Liver (tissue), 9 donors: ENCODE data around the gene MGAT5. TPM values are rescaled to one million over a fixed set of nuclear protein-coding genes. Genes with fewer than 3 reads are reported as not detected.

Source experiments
- DNase-seq: peaks from one replicate; pipeline ENCODE4 v3.0.0-alpha.2; 2017; ENCODE audit warnings: low spot score
- H3K27ac ChIP-seq, 2 donors: one replicate each; pipeline ENCODE4 v1.7.0; 2013; ENCODE audit warnings: inconsistent platforms in 2 of 2, low read length in 2 of 2, control low read depth in 1 of 2, low read depth in 1 of 2, mild to moderate bottlenecking in 1 of 2
- H3K27me3 ChIP-seq, 4 donors: one replicate each; pipeline versions ENCODE4 v1.6.1 to v1.7.0; 2013; ENCODE audit warnings: low read length in 3 of 4, inconsistent platforms in 1 of 4, mild to moderate bottlenecking in 1 of 4, moderate library complexity in 1 of 4; ENCODE audit not compliant: control insufficient read depth in 4 of 4, insufficient read depth in 4 of 4
- H3K36me3 ChIP-seq, 4 donors: one replicate each; pipeline versions ENCODE4 v1.6.1 to v1.7.0; 2013; ENCODE audit warnings: low read length in 3 of 4, mild to moderate bottlenecking in 3 of 4, low read depth in 1 of 4, moderate library complexity in 1 of 4; ENCODE audit not compliant: control insufficient read depth in 4 of 4, insufficient read depth in 3 of 4
- H3K4me1 ChIP-seq, 4 donors: one replicate each; pipeline versions ENCODE4 v1.6.1 to v1.7.0; 2013; ENCODE audit warnings: low read length in 3 of 4, mild to moderate bottlenecking in 3 of 4, moderate library complexity in 1 of 4; ENCODE audit not compliant: control insufficient read depth in 4 of 4, insufficient read depth in 4 of 4
- H3K4me3 ChIP-seq, 3 donors: one replicate each; pipeline versions ENCODE4 v1.6.1 to v1.7.0; 2013; ENCODE audit warnings: low read length in 3 of 3, control low read depth in 1 of 3, low read depth in 1 of 3, mild to moderate bottlenecking in 1 of 3
- H3K9ac ChIP-seq, 2 donors: one replicate each; pipeline ENCODE4 v1.7.0; 2013; ENCODE audit warnings: low read length in 2 of 2, mild to moderate bottlenecking in 2 of 2, moderate library complexity in 2 of 2, control low read depth in 1 of 2, low read depth in 1 of 2
- H3K9me3 ChIP-seq, 4 donors: one replicate each; pipeline versions ENCODE4 v1.6.1 to v1.7.0; 2013; ENCODE audit warnings: low read length in 3 of 4; ENCODE audit not compliant: control insufficient read depth in 4 of 4
- ATF3 ChIP-seq: IDR thresholded peaks from 2 replicates; pipeline ENCODE4 v1.6.1; 2016; ENCODE audit warnings: antibody characterized with exemption
- EGR1 ChIP-seq, 2 donors: IDR thresholded peaks; 2 replicates each; pipeline ENCODE4 v1.6.1; 2016 to 2018; ENCODE audit warnings: antibody characterized with exemption in 2 of 2, low read depth in 2 of 2
- FOXA1 ChIP-seq: IDR thresholded peaks from 2 replicates; pipeline ENCODE4 v1.6.1; 2016; ENCODE audit warnings: antibody characterized with exemption
- FOXA2 ChIP-seq: IDR thresholded peaks from 2 replicates; pipeline ENCODE4 v1.6.1; 2016; ENCODE audit warnings: antibody characterized with exemption
- GABPA ChIP-seq, 2 donors: IDR thresholded peaks in 1 of 2; conservative IDR thresholded peaks in 1 of 2; 2 replicates each; pipeline ENCODE4 v1.6.1; 2016; ENCODE audit warnings: antibody characterized with exemption in 2 of 2, mild to moderate bottlenecking in 1 of 2, moderate library complexity in 1 of 2
- HNF4A ChIP-seq, 2 donors: conservative IDR thresholded peaks; 2 replicates each; pipeline ENCODE4 v1.6.1; 2016; ENCODE audit warnings: antibody characterized with exemption in 2 of 2, mild to moderate bottlenecking in 2 of 2
- HNF4G ChIP-seq: IDR thresholded peaks from 2 replicates; pipeline ENCODE4 v1.6.1; 2016; ENCODE audit warnings: antibody characterized with exemption
- MAX ChIP-seq: IDR thresholded peaks from 2 replicates; pipeline ENCODE4 v1.6.1; 2016; ENCODE audit warnings: antibody characterized with exemption
- NR2F2 ChIP-seq: IDR thresholded peaks from 2 replicates; pipeline ENCODE4 v1.6.1; 2016; ENCODE audit warnings: antibody characterized with exemption
- RAD21 ChIP-seq, 2 donors: IDR thresholded peaks; 2 replicates each; pipeline ENCODE4 v1.6.1; 2016; ENCODE audit warnings: antibody characterized with exemption in 2 of 2, mild to moderate bottlenecking in 2 of 2
- REST ChIP-seq: IDR thresholded peaks from 2 replicates; pipeline ENCODE4 v1.6.1; 2016; ENCODE audit warnings: antibody characterized with exemption, mild to moderate bottlenecking
- RXRA ChIP-seq, 2 donors: IDR thresholded peaks; 2 replicates each; pipeline ENCODE4 v1.6.1; 2017 to 2018; ENCODE audit warnings: antibody characterized with exemption in 2 of 2, mild to moderate bottlenecking in 1 of 2
- SP1 ChIP-seq: IDR thresholded peaks from 2 replicates; pipeline ENCODE4 v1.6.1; 2018; ENCODE audit warnings: antibody characterized with exemption, mild to moderate bottlenecking
- TAF1 ChIP-seq: conservative IDR thresholded peaks from 2 replicates; pipeline ENCODE4 v1.6.1; 2016; ENCODE audit warnings: antibody characterized with exemption, mild to moderate bottlenecking
- YY1 ChIP-seq: IDR thresholded peaks from 2 replicates; pipeline ENCODE4 v1.6.1; 2016; ENCODE audit warnings: antibody characterized with exemption, mild to moderate bottlenecking
- WGBS: extraction: QIAGEN DNeasy Blood & Tissue Kit; methylation state at CpG from one replicate; pipeline ENCODE4 v1.1.7; 2013; 5-methylcytosine and 5-hydroxymethylcytosine counted together
- polyA plus RNA-seq, 2 donors: library from polyadenylated mRNA; stranded (reverse) in 1 of 2; unstranded in 1 of 2; fragments of 200-250 nt in 1 of 2; fragments of >200 nt in 1 of 2; fragmentation: Nextera tagmentation in 1 of 2; extraction: Ambion mirVana in 1 of 2; gene quantifications; one replicate each; pipeline versions ENCODE4 v1.2.1 to v1.2.3, GENCODE V29; 2013 to 2015
- total RNA-seq, 2 donors: library from RNA; depleted of rRNA; stranded (reverse); fragments of >200 nt; gene quantifications; one replicate each; pipeline ENCODE4 v1.2.3, GENCODE V29; 2014
- TF ChIP-seq, protein P1 (sequence below): IDR thresholded peaks from 2 replicates; pipeline ENCODE4 v1.6.1; 2016; ENCODE audit warnings: antibody characterized with exemption
- TF ChIP-seq, protein P2 (sequence below): fragments of 150-350 bp; IDR thresholded peaks from 2 replicates; pipeline ENCODE4 v1.5.1; 2017; ENCODE audit warnings: improper control_type of control experiment, low read depth, low read length; ENCODE audit not compliant: missing input control
- donor health status: healthy.
- donor health status: healthy.
- donor health status: healthy.
- donor health status: healthy.
- donor health status: healthy.

Gene MGAT5
- total and polyA plus RNA-seq, 4 donors = 1.8 to 12.7 (median 5.6) TPM

- WGBS = 97% methylated on average over 6 of the region's 6 CpGs
- no peak overlapping the region for H3K27ac ChIP-seq
- no peaks in the 10 kb centered on the region for H3K36me3 ChIP-seq
- TF ChIP-seq, protein P1, sequence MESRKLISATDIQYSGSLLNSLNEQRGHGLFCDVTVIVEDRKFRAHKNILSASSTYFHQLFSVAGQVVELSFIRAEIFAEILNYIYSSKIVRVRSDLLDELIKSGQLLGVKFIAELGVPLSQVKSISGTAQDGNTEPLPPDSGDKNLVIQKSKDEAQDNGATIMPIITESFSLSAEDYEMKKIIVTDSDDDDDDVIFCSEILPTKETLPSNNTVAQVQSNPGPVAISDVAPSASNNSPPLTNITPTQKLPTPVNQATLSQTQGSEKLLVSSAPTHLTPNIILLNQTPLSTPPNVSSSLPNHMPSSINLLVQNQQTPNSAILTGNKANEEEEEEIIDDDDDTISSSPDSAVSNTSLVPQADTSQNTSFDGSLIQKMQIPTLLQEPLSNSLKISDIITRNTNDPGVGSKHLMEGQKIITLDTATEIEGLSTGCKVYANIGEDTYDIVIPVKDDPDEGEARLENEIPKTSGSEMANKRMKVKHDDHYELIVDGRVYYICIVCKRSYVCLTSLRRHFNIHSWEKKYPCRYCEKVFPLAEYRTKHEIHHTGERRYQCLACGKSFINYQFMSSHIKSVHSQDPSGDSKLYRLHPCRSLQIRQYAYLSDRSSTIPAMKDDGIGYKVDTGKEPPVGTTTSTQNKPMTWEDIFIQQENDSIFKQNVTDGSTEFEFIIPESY = no peak
- no peaks in the 10 kb centered on the region for H3K9me3 ChIP-seq
- H3K27me3 ChIP-seq = no peaks in the 10 kb centered on the region
- peaks cover 3 to 18% (median 12%) of the 10 kb centered on the region in 4 donors for H3K4me1 ChIP-seq
- H3K9ac ChIP-seq = no peak overlapping the region
- H3K4me3 ChIP-seq = no peak overlapping the region
- DNase-seq = no peak
These were observed 204.6 kb downstream of the MGAT5 start for GRCh38 chr2:134458473-134458853.

DNA sequence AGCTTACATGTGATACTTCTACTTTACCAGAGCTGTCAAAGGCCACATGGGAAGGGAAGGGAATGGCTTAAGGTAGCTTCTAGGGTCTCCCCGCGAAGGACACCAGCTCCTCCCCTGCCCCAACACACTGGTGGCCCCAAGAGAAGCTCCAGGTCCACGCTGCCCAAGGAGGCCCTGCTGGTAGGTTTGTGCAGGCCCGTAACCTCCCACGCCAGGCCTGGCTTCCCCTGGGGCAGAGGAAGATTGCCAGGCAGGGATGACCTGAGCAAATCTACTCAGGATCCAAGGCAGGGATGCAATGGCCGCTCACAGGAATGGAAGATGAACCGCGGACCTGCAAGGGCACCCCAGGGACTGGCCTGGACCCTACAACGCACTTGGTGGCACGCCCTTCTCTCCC, 205.1 kb downstream of the MGAT5 start:
- Histone ChIP-seq H3K9ac (no peak overlapping the region), H3K36me3 (no peaks in the 10 kb centered on the region), H3K4me1 (peaks cover 3 to 18% (median 12%) of the 10 kb centered on the region in 4 donors), H3K9me3 (no peaks in the 10 kb centered on the region), H3K27ac (no peak overlapping the region), H3K4me3 (no peak overlapping the region), H3K27me3 (no peaks in the 10 kb centered on the region)
- TF ChIP-seq RAD21 (IDR thresholded peaks at IDR 0.05) (no peak), NR2F2 (no peak), MAX (no peak), YY1 (no peak), RXRA (IDR thresholded peaks at IDR 0.05) (no peak), HNF4G (no peak), ATF3 (no peak), FOXA1 (no peak), TAF1 (no peak), REST (no peak), EGR1 (IDR thresholded peaks at IDR 0.05; ENCODE audit: low read depth in 2 of 2) (no peak), GABPA (IDR thresholded peaks at IDR 0.05 in 1 of 2, conservative IDR thresholded peaks at IDR 0.05 in 1 of 2) (no peak), HNF4A (conservative IDR thresholded peaks at IDR 0.05) (no peak), SP1 (no peak), FOXA2 (no peak)
- TF ChIP-seq, protein P2, sequence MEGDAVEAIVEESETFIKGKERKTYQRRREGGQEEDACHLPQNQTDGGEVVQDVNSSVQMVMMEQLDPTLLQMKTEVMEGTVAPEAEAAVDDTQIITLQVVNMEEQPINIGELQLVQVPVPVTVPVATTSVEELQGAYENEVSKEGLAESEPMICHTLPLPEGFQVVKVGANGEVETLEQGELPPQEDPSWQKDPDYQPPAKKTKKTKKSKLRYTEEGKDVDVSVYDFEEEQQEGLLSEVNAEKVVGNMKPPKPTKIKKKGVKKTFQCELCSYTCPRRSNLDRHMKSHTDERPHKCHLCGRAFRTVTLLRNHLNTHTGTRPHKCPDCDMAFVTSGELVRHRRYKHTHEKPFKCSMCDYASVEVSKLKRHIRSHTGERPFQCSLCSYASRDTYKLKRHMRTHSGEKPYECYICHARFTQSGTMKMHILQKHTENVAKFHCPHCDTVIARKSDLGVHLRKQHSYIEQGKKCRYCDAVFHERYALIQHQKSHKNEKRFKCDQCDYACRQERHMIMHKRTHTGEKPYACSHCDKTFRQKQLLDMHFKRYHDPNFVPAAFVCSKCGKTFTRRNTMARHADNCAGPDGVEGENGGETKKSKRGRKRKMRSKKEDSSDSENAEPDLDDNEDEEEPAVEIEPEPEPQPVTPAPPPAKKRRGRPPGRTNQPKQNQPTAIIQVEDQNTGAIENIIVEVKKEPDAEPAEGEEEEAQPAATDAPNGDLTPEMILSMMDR = no peak
- TF ChIP-seq, protein P1 = no peak
- 97% methylated on average over 10 of the region's 10 CpGs for WGBS
- no peak for DNase-seq
